GM23338 (cell line): ENCODE results near the gene KCNB1. TPM values are rescaled to one million over a fixed set of nuclear protein-coding genes. Genes with fewer than 3 reads are reported as not detected.

Experiments used
- ATAC-seq: fragments of 200-7000 bp; cut with Tn5 transposase; 3 replicates; pipeline ENCODE4 v1.9.1; 2020
- DNase-seq: peaks from one replicate; pipeline ENCODE4 v3.0.0-alpha.2; 2015; ENCODE audit warnings: low spot score
- H2AFZ ChIP-seq: fragments of 200-600 bp; sonication (generic); 2 replicates; pipeline ENCODE4 v1.8.0; 2016; ENCODE audit warnings: antibody characterized with exemption, mild to moderate bottlenecking, moderate library complexity
- H3F3A ChIP-seq: fragments of 200-600 bp; sonication (generic); replicated peaks from 2 replicates; pipeline ENCODE4 v1.8.0; 2017; ENCODE audit warnings: antibody characterized with exemption, mixed run types, low read depth
- H3K27ac ChIP-seq: fragments of 200-600 bp; sonication (generic); 2 replicates; pipeline ENCODE4 v1.6.1; 2016; ENCODE audit warnings: low read depth
- H3K27me3 ChIP-seq: fragments of 200-600 bp; sonication (generic); 2 replicates; pipeline ENCODE4 v1.8.0; 2016; ENCODE audit warnings: mild to moderate bottlenecking, mixed run types, moderate library complexity; ENCODE audit not compliant: insufficient read depth
- H3K36me3 ChIP-seq: fragments of 200-600 bp; sonication (generic); 2 replicates; pipeline ENCODE4 v1.8.0; 2016; ENCODE audit warnings: mild to moderate bottlenecking; ENCODE audit not compliant: insufficient read depth
- H3K4me1 ChIP-seq: fragments of 200-600 bp; sonication (generic); 2 replicates; pipeline ENCODE4 v1.8.0; 2016; ENCODE audit warnings: mild to moderate bottlenecking, moderate library complexity; ENCODE audit not compliant: insufficient read depth
- H3K4me2 ChIP-seq: fragments of 200-600 bp; sonication (generic); 2 replicates; pipeline ENCODE4 v1.7.1; 2017; ENCODE audit warnings: mixed run types
- H3K4me3 ChIP-seq: fragments of 200-600 bp; sonication (generic); 2 replicates; pipeline ENCODE4 v1.6.1; 2016; ENCODE audit warnings: mixed run types
- H3K79me2 ChIP-seq: fragments of 200-600 bp; sonication (generic); replicated peaks from 2 replicates; pipeline ENCODE4 v1.8.0; 2017; ENCODE audit warnings: mild to moderate bottlenecking; ENCODE audit not compliant: insufficient read depth
- H3K9me2 ChIP-seq: fragments of 200-600 bp; sonication (generic); 2 replicates; pipeline ENCODE4 v1.8.0; 2017; ENCODE audit not compliant: insufficient read depth
- H4K20me1 ChIP-seq: fragments of 200-600 bp; sonication (generic); replicated peaks from 2 replicates; pipeline ENCODE4 v1.8.0; 2017; ENCODE audit warnings: mild to moderate bottlenecking; ENCODE audit not compliant: insufficient read depth
- H3K27ac Mint-ChIP-seq: 2 replicates; pipeline ENCODE4 v1.8.0; 2020; ENCODE audit warnings: inconsistent platforms, mild to moderate bottlenecking, moderate library complexity, mixed read lengths
- H3K27me3 Mint-ChIP-seq: 3 replicates; pipeline ENCODE4 v1.8.0; 2022; ENCODE audit warnings: low read depth, mild to moderate bottlenecking, moderate library complexity, mixed read lengths, inconsistent platforms; ENCODE audit not compliant: insufficient read depth, poor library complexity
- H3K36me3 Mint-ChIP-seq: 3 replicates; pipeline ENCODE4 v1.8.0; 2021; ENCODE audit warnings: low read depth, mild to moderate bottlenecking, inconsistent platforms, moderate library complexity, mixed read lengths
- H3K4me1 Mint-ChIP-seq: 3 replicates; pipeline ENCODE4 v1.8.0; 2020; ENCODE audit warnings: mild to moderate bottlenecking, inconsistent platforms, mixed read lengths
- H3K4me3 Mint-ChIP-seq: 3 replicates; pipeline ENCODE4 v1.8.0; 2021; ENCODE audit warnings: moderate library complexity, mild to moderate bottlenecking, inconsistent platforms, mixed read lengths
- H3K9me3 Mint-ChIP-seq: 3 replicates; pipeline ENCODE4 v1.8.0; 2020; ENCODE audit warnings: moderate library complexity, mild to moderate bottlenecking, inconsistent platforms, mixed read lengths
- CREB1 ChIP-seq: fragments of 250-450 bp; sonication (Bioruptor Pico); IDR thresholded peaks from 2 replicates; pipeline ENCODE4 v1.5.0; 2020; ENCODE audit warnings: low read depth, mild to moderate bottlenecking, moderate library complexity
- EZH2 ChIP-seq: fragments of 200-600 bp; sonication (generic); IDR thresholded peaks from one replicate; pipeline ENCODE4 v1.8.0; 2017; ENCODE audit warnings: antibody characterized with exemption, mild to moderate bottlenecking, low read depth; ENCODE audit not compliant: unreplicated experiment
- EZH2phosphoT487 ChIP-seq: fragments of 200-600 bp; sonication (generic); IDR thresholded peaks from one replicate; pipeline ENCODE4 v1.8.1; 2018; ENCODE audit warnings: antibody characterized with exemption; ENCODE audit not compliant: unreplicated experiment
- NANOG ChIP-seq: IDR thresholded peaks from 2 replicates; pipeline ENCODE4 v1.6.1; 2016; ENCODE audit warnings: antibody characterized with exemption, borderline replicate concordance
- POLR2AphosphoS5 ChIP-seq: IDR thresholded peaks from 2 replicates; pipeline ENCODE4 v1.6.1; 2016; ENCODE audit warnings: antibody characterized with exemption, low read depth
- STAT1 ChIP-seq: IDR thresholded peaks from one replicate; pipeline ENCODE4 v1.6.1; 2016; ENCODE audit warnings: antibody characterized with exemption; ENCODE audit not compliant: unreplicated experiment
- ZNF114 ChIP-seq: fragments of 250-450 bp; sonication (Bioruptor Pico); IDR thresholded peaks from 2 replicates; pipeline ENCODE4 v1.5.0; 2020; ENCODE audit warnings: mild to moderate bottlenecking, moderate library complexity
- polyA plus RNA-seq: library from polyadenylated mRNA; unstranded; fragments of >200 nt; fragmentation: Nextera tagmentation; extraction: Ambion mirVana; gene quantifications from 2 replicates; pipeline ENCODE4 v1.2.1, GENCODE V29; 2016
- total RNA-seq: library from RNA; depleted of rRNA; stranded (reverse); fragments of >200 nt; shearing (Covaris generic); gene quantifications from 2 replicates; pipeline ENCODE4 v1.2.3, GENCODE V29; 2014
- TF ChIP-seq, protein P1 (sequence below), 2 experiments: fragments of 200-600 bp in 1 of 2; sonication (generic) in 1 of 2; conservative IDR thresholded peaks; 2 replicates each; pipeline versions ENCODE4 v1.5.1 to v1.6.1; 2016 to 2017; ENCODE audit warnings: antibody characterized with exemption in 2 of 2, low read depth in 2 of 2, mild to moderate bottlenecking in 2 of 2, moderate library complexity in 1 of 2
- TF ChIP-seq, protein P2 (sequence below): IDR thresholded peaks from one replicate; pipeline ENCODE4 v1.6.1; 2018; ENCODE audit warnings: antibody characterized with exemption; ENCODE audit not compliant: unreplicated experiment

KCNB1 gene
- total and polyA plus RNA-seq, 2 experiments from 2014 or later, result 0.28 to 0.29 TPM

DNA sequence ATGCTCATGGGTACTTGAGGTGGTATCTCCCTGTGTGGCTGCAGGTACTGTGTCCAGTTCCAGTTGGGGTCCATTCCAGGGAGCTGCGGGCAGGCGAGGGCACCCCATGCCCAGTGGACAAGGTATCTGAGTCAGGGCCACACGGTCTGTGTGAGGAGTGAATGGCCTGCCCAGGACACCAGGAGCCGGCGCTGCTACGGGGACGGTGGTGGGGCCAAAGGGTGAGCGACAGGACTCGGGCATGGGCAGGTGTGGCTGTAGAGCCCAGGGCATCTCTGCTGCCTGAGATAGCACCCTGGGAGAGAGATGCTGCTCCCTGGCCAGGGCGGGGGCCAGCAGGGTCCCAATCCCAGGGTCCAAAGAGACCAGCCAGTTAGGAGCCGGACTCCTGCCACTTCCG, 147.0 kb downstream of the KCNB1 start (continued):
- TF ChIP-seq, protein P1, sequence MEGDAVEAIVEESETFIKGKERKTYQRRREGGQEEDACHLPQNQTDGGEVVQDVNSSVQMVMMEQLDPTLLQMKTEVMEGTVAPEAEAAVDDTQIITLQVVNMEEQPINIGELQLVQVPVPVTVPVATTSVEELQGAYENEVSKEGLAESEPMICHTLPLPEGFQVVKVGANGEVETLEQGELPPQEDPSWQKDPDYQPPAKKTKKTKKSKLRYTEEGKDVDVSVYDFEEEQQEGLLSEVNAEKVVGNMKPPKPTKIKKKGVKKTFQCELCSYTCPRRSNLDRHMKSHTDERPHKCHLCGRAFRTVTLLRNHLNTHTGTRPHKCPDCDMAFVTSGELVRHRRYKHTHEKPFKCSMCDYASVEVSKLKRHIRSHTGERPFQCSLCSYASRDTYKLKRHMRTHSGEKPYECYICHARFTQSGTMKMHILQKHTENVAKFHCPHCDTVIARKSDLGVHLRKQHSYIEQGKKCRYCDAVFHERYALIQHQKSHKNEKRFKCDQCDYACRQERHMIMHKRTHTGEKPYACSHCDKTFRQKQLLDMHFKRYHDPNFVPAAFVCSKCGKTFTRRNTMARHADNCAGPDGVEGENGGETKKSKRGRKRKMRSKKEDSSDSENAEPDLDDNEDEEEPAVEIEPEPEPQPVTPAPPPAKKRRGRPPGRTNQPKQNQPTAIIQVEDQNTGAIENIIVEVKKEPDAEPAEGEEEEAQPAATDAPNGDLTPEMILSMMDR (conservative IDR thresholded peaks at IDR 0.05; ENCODE audit: low read depth in 2 of 2), result no peak
- TF ChIP-seq POLR2AphosphoS5, result no peak
- no peak for TF ChIP-seq EZH2phosphoT487
- TF ChIP-seq CREB1 (CRISPR knock-in tag), result no peak
- no peak for TF ChIP-seq STAT1

DNA sequence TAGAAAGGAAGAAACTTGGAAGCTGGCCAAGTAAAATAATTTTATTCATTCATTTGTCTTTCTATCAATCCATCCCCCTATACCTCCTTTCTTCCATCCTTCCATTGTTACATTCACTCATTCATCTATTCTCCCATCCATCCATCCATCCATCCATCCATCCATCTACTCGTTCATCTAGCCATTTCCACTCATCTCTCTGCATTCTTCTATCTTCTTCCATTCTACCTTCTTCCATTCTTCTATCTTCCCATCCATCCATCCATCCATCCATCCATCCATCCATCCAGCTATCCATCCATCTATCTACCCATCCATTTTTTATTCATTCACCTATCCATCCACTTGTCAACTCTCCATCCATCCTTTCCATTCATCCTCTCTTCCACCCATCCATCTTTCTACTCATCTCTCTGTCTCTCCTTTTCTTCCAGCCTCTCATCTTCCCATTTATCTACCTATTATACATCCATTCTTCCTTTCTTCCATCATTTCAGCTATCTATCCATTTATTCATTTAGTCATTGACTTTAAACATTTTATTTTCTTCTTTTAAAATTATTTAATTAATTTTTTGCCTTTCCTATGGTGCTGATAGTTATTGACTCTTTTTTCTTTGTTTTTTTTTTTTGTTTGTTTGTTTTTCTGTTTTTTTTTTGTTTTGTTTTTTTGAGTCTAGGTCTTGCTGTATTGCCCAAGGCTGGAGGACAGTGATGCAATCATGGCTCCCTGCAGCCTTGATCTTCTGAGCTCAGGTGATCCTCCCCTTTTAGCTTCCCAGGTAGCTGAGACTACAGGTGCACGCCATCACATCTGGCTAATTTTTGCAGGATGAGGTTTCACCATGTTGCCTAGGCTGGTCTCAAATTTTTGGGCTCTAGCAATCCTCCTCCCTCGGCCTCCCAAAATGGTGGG, 151.5 kb downstream of the KCNB1 start:
- Histone ChIP-seq H3K79me2 (no peaks in the 10 kb centered on the region), H3K4me2 (no peak overlapping the region), H2AFZ (no peak overlapping the region), H3F3A (no peaks in the 10 kb centered on the region), H4K20me1 (no peaks in the 10 kb centered on the region), H3K9me2 (no peaks in the 10 kb centered on the region), H3K27me3 (no peaks in the 10 kb centered on the region), H3K36me3 (no peaks in the 10 kb centered on the region), H3K4me1 (peaks cover under 1% of the 10 kb centered on the region; the same call in 1 of the 2 replicates), H3K27ac (no peak overlapping the region), H3K4me3 (no peak overlapping the region)
- TF ChIP-seq NANOG, result no peak
- no peak for TF ChIP-seq STAT1
- no peak for TF ChIP-seq EZH2
- TF ChIP-seq, protein P2, sequence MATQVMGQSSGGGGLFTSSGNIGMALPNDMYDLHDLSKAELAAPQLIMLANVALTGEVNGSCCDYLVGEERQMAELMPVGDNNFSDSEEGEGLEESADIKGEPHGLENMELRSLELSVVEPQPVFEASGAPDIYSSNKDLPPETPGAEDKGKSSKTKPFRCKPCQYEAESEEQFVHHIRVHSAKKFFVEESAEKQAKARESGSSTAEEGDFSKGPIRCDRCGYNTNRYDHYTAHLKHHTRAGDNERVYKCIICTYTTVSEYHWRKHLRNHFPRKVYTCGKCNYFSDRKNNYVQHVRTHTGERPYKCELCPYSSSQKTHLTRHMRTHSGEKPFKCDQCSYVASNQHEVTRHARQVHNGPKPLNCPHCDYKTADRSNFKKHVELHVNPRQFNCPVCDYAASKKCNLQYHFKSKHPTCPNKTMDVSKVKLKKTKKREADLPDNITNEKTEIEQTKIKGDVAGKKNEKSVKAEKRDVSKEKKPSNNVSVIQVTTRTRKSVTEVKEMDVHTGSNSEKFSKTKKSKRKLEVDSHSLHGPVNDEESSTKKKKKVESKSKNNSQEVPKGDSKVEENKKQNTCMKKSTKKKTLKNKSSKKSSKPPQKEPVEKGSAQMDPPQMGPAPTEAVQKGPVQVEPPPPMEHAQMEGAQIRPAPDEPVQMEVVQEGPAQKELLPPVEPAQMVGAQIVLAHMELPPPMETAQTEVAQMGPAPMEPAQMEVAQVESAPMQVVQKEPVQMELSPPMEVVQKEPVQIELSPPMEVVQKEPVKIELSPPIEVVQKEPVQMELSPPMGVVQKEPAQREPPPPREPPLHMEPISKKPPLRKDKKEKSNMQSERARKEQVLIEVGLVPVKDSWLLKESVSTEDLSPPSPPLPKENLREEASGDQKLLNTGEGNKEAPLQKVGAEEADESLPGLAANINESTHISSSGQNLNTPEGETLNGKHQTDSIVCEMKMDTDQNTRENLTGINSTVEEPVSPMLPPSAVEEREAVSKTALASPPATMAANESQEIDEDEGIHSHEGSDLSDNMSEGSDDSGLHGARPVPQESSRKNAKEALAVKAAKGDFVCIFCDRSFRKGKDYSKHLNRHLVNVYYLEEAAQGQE, result no peak
- no peak for TF ChIP-seq ZNF114
- no peaks in the 10 kb centered on the region; the same call in 2 of the 3 replicates for H3K36me3 Mint-ChIP-seq
- no peaks in the 10 kb centered on the region for H3K9me3 Mint-ChIP-seq
- H3K4me1 Mint-ChIP-seq, result peaks cover 4% of the 10 kb centered on the region; the same call in 2 of the 3 replicates
- peaks cover 13% of the 10 kb centered on the region for H3K27me3 Mint-ChIP-seq
- DNase-seq (no peak), ATAC-seq (no peak)
- H3K4me3 Mint-ChIP-seq, result no peak overlapping the region
- no peak overlapping the region for H3K27ac Mint-ChIP-seq
